HG03571 (cell line): ENCODE results near the gene UBE2E2.
A peak's percentile ranks its signal among the peaks of the same experiment; 100 is the strongest.

ENCODE experiments used
- ATAC-seq: cut with Tn5 transposase; IDR thresholded peaks from one replicate; pipeline ENCODE4 v1.9.1; 2021; ENCODE audit not compliant: unreplicated experiment

UBE2E2 gene

GRCh38 chr3:23239211-23240068, 36.3 kb downstream of the UBE2E2 start:
- ATAC-seq = no peak

DNA sequence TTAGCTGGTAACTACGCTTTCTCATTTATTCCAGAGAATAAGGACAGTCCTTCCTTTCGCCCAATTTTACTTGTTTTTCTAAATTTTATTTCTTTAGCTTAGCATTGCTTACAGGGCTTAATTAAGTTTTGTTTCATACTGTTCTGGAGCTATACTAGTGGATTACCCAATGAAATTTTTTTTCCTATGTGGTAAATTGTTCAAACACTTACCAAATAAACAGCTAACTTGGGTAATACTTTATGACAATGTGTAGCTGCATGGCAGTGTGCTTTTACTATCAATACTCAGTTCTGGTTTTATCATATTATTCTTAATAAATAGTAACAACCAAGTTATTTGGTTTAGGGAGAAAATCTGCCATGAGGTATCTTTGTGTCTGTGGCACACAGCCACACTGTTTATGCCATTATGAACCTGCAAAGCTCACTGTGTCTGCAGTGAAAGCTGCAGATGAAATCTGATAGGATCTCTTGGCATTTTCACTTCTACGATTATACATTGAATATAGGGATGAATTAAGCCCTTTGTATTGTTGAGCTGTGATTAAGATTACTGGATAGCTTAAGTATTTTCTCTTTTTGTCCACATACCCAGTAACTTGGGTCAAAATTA, 37.2 kb downstream of the UBE2E2 start:
- no peak for ATAC-seq

DNA sequence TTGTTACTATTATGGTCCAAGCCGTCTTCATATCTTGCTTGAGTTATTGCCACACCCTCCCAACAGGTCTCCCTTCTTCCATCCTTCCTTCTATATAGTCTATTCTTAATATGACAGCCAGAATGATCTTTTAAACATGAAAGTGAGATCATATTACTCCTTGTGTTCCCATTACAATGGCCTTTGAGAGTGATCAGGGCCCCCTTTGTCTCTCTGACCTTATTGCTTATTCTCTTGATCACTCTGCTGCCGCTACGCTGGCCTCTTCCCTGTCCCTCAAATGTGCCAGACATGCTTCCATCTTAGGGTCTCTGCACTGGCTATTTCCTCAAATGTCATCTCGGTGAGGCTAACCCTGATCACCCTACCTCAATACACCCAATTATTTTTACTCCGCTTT, 38.1 kb downstream of the UBE2E2 start:
- ATAC-seq = no peak

DNA sequence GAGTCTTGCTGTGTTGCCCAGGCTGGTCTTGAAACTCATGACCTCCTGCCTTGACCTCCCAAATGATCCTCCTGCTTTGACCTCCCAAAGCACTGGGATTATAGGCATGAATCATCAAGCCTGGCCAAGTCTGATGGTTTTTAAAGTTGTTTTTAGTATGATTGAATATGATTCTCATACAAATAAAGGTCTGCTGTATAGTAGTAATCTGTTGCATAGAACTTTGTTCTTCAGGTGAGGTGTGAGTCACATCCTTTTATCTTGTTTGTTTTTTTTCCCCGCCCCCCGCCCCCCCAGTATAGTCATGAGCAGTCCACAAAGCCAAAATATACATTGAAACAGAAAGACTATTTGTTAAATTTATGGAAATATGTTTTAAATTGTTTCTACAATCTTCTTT, 39.0 kb downstream of the UBE2E2 start:
- ATAC-seq = no peak

DNA sequence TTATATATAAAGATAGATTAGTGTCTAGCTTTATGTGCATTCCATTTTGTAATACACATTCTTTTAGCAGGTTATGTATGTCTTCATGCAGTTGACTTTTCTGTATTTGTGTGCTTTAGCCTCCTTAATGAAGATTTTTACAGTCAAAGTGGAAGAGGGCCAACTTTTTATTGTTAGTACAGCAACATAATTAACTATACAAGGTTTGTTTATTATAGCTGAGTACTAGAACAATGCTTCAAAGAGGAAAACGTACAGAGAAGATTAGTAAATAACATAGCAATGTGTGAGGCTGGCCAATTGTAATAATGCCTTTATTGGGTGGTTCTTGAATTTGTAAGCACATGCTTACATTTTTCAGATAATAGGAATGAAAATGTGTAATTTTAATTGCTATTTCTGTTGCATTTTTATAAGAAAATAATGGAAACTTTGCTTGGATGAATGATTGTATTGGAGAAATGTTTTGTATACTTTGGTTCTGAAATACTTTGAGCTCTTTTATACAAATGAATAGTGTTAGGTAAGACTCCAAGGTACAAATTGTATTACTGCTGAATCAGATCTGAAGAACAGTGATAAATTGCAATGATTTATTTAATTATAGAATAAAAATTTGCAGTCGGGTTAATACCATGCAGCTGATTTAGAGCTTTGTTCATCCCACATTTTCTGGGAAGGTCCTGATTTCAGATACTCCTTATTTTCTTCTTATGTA, 41.4 kb downstream of the UBE2E2 start:
- ATAC-seq = no peak

DNA sequence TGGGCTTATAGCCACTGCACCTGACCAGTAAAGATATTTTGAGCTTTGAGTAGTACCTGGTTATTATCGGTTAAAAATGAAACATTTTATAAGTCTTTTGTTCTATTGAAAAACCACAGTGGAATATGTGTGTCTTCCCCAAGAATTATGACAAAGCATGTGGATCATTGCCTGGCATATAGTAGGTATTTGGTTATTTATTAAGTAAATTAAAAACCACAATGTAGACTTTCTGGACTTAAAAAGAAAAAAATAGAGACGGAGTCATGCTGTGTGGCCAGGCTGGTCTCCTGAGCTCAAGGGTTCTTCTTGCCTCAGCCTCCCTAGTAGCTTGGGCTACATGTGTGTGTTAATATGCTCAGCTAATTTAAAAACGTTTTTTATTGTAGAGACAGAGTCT, 43.5 kb downstream of the UBE2E2 start:
- ATAC-seq = no peak

DNA sequence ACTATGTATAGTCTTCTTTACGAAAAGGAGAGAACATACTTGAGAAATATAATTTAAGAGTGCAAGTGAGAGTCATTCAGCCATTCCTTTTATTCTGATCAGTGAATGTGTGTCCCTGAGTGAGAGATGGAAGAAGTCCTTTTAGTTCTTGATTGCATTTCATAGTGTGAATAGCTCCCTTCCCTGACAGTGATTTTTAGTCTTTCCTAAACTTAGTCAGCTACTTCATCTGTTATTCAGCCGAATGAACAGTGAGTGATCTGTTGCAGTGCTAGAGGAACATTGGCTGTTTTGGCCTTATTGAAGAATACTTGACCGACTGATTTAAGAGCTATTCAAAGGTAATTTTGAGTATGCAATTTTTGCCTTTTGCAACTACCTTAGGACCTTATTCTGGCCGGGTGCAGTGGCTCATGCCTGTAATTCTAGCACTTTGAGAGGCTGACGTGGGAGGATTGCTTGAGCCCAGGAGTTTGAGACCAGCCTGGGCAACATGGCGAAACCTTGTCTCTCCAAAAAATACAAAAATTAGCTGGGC, 45.5 kb downstream of the UBE2E2 start:
- no peak for ATAC-seq

DNA sequence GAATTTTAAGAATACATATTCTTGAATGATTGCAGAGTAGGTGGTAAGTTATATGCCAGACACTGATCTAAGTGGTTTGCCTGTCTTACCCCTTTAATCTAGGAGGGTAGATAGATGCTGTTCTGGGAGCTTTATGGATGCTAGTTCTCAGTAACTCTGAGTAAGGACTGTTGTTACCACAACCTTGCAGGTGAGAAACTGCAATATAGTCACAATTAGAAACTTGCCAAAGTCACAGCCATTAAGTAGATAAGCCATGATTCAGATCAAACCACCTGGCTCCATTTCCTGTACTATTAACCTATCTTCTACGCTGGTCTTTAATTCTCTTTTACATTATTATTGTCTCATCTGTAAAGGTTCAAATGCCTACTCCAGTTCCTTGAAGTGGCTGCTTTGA, 46.8 kb downstream of the UBE2E2 start:
- no peak for ATAC-seq

DNA sequence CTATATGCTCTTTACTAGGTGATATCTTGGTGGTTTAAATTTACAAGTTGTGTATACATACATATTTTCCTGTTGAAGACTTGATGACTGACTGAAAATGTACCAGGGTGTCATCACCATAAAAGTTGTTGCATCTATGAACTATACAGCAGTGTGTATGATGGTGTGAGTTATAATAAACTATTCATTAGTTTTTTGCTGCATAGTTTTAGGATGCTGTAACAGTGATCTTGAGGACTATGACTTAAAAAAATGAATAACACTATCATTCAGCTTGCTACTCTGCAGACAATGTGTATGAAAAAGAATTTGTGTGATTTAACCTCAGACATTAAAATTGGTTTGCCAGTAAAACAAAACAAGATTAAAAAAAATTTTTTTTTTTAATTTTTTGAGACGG, 49.0 kb downstream of the UBE2E2 start:
- ATAC-seq = no peak

- peak; percentile 86 for ATAC-seq
Observed at GRCh38 chr3:23253214-23253613, 50.1 kb downstream of the UBE2E2 start.

GRCh38 chr3:23254282-23254681, 51.2 kb downstream of the UBE2E2 start:
- ATAC-seq = no peak

DNA sequence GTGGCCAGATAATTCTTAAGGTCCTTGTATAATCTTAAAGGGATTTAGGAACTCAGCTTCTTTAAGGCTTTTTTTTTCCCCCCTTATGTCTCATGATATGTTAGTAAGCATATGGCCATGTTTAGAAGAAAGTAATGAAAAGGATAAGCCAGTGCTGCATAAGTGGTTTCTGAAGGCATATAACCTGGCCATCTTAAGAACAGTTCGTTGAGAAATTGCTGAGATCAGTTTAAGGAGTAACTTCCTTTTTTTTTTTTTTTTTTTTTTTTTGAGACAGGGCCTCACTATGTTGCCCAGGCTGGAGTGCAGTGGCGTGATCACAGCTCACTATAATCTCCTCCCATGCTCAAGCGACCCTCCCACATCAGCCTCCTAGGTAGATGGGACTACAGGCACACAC, 51.7 kb downstream of the UBE2E2 start:
- no peak for ATAC-seq

- ATAC-seq = no peak
Observed at GRCh38 chr3:23256741-23257435, 53.8 kb downstream of the UBE2E2 start.

DNA sequence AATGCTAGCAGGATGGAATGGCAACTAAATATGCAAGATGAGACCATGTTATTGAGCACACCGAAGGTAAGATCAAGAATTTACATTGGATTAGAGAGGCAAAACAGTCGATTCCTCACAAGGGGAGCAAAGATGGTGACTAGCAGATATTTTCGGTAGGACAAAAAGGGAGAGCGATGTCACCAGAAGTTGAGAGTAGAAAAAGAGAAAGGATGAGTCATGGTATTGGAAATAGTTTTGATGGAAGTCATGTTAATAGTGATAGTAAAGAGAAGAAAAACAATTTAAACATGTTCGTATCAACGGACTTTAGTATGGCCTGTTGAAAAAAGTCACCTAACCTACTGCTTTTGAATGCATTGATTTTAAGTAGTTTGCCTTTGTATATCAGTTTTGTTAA, 55.0 kb downstream of the UBE2E2 start:
- no peak for ATAC-seq

GRCh38 chr3:23259515-23259914, 56.4 kb downstream of the UBE2E2 start:
- no peak for ATAC-seq

GRCh38 chr3:23262766-23263165, 59.6 kb downstream of the UBE2E2 start:
- no peak for ATAC-seq

DNA sequence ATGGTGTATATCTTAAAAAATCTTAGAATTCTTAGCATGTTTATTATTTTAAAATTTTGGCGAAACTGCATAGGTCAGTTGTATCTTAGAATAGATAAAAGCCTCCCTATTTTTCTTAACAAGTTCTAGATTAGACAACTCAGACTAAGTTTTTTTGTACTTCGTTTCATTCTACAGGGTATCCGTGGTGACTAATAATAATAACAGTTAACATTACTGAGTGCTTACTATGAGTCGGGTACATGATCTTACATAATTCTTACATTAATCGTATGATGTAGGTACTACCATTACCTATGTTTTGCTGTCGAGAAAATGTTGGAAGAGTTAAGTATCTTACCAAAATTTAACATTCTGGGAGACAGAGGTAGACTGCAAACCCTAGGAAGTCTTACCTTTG, 60.7 kb downstream of the UBE2E2 start:
- ATAC-seq = no peak

DNA sequence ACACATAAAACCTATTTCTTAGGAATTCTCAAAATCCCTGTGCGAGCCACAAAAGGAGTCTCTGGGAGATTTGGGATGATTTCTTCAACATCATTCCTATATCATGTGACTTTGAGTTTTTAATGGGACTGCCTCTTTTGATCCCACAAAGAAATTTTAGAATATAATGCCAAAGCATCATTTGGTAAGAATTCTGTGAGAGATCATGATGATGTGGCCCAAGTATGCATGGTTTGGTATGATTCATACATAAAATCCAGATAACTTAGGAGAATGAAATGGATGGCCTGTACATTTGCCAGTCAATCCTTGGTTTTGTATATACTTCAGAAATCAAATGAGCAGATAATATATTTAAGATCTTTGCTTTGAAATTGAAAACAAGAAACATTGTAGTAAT, 61.3 kb downstream of the UBE2E2 start:
- ATAC-seq = no peak

- ATAC-seq = no peak
Observed at GRCh38 chr3:23270423-23270822, 67.3 kb downstream of the UBE2E2 start.

- no peak for ATAC-seq
Observed at GRCh38 chr3:23271876-23272741, 69.0 kb downstream of the UBE2E2 start.
